ENCODE data around the gene TCAF2.
"Not testable (repeated sequence)": the region's sequence is repeated elsewhere in the genome, so short reads cannot be mapped to it uniquely, and the experiment has no call there.

Gene TCAF2

DNA sequence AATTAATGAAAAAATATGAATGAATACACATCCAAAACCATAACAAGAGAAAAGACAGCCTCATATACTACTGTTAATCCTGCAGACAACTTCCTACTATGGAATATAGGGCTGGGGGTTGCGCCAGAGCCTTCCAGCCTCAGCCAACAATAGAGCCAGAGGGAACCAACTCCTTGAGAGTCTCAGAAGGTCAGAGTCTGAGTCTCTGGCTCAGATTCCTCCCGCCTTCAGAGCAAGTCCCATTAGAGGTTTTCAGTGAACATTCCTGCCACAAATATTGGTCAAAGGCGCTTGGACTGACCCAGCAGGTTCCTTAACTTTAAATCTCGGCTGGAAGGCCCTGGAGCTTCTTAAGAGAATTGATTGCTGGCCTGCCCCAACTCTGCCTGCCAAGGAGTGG is 11.7 kb downstream of the TCAF2 start:
- not testable (repeated sequence) for H3K9ac ChIP-seq (ENCODE audit: low read length); H3K9me3 ChIP-seq (ENCODE audit: control insufficient read depth, low read depth, low read length); H3K4me1 ChIP-seq (ENCODE audit: control insufficient read depth, low read depth, low read length); H3K36me3 ChIP-seq (ENCODE audit: control insufficient read depth, low read depth, low read length); H3K27ac ChIP-seq (ENCODE audit: low read length); H3K4me3 ChIP-seq (ENCODE audit: low read length); H3K27me3 ChIP-seq (ENCODE audit: control insufficient read depth, insufficient read depth, low read length)

DNA sequence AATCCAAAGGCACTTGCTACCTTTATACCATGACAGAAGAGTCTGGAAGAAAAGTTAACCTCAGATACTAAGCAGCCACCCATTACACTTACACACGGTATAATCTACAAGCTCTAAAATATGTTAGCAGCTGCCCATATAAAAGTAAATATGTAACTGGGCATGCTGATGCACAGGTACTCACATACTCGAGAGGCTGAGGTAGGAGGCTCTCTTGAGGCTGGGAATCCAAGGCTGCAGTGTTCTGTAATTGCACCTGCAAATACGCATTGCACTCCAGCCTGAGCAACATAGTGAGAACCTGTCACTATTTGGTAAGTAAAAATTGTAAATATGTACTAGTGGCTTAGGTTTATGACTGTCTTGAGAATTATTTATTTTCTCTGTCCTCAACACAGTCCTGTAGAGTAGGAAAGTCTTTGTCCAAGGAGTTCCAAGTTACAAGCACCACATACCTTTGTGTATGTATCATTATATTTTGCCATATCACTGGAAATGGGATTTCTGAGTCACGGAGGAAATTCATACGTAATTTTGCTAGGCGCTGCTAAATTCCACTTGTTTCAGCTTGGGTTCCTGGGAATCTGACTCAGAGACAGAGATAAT is 12.3 kb downstream of the TCAF2 start:
- H3K36me3 ChIP-seq (ENCODE audit: control insufficient read depth, low read depth, low read length); H3K4me3 ChIP-seq (ENCODE audit: low read length); H3K4me1 ChIP-seq (ENCODE audit: control insufficient read depth, low read depth, low read length); H3K27ac ChIP-seq (ENCODE audit: low read length); H3K27me3 ChIP-seq (ENCODE audit: control insufficient read depth, insufficient read depth, low read length); H3K9me3 ChIP-seq (ENCODE audit: control insufficient read depth, low read depth, low read length); H3K9ac ChIP-seq (ENCODE audit: low read length): not testable (repeated sequence)

DNA sequence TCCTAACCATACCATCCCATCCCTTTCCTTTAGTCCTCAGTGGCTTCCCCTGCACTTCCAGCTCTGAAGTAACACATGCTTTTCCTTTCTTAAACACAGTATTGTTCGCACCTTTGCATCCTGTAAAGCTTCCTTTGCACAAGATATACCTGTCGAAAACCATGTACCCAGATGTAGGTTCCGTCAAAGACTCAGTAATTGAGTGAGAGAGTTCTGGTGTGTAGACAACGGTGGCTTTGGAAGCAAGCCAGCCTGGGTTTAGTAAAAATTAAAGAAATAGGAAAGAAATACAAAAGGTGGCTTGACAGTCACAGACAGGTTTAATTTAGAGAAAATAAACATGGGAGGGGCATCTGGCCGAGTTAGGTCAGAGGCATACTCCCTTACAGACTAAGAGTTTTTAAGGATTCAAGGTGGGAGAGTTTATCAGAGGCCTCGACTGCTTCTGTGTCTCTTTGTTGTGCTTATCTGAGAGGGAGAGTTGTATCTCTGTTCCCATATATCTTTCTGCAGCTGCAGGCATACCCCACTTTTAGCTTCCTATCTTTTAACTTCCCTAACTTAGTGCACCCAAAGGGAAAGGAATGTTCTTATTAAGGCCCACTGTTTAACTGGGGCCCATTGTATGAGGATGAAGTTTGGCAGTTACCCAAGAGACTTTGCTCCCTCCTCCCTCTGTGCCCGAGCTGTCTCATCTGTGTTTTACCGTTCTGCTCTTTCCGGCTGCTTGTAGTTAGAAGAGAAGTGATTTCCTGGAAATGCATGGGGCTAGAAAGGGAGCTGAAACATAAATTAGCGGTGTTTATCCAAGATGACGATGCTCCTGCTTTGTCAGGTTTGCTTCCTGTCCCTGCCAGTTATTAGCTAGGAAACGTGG is 14.8 kb downstream of the TCAF2 start:
- H3K36me3 ChIP-seq (ENCODE audit: control insufficient read depth, low read depth, low read length); H3K9ac ChIP-seq (ENCODE audit: low read length); H3K27ac ChIP-seq (ENCODE audit: low read length); H3K9me3 ChIP-seq (ENCODE audit: control insufficient read depth, low read depth, low read length); H3K4me3 ChIP-seq (ENCODE audit: low read length); H3K27me3 ChIP-seq (ENCODE audit: control insufficient read depth, insufficient read depth, low read length); H3K4me1 ChIP-seq (ENCODE audit: control insufficient read depth, low read depth, low read length): not testable (repeated sequence)

DNA sequence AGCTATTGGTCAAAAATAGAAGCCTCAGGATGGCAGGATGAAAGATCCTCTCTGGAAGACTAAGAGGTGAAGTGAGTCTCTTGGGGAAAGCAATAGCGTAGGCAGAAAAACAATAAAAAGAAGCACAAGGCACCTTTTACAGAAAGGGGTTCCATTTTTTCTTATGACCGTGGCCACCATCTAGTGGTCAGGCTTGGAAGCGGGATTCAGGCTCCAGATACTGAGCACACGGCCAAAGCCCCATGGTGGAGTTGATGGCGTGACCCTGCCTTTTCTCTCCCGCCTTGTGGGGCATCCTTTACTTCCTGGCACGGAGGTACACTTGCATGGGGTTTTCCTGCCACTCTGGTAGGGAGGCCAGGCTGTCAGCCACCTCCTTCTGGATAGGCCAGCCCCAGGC is 18.6 kb downstream of the TCAF2 start:
- H3K9ac ChIP-seq (ENCODE audit: low read length); H3K27me3 ChIP-seq (ENCODE audit: control insufficient read depth, insufficient read depth, low read length); H3K27ac ChIP-seq (ENCODE audit: low read length); H3K36me3 ChIP-seq (ENCODE audit: control insufficient read depth, low read depth, low read length); H3K9me3 ChIP-seq (ENCODE audit: control insufficient read depth, low read depth, low read length); H3K4me3 ChIP-seq (ENCODE audit: low read length); H3K4me1 ChIP-seq (ENCODE audit: control insufficient read depth, low read depth, low read length): not testable (repeated sequence)

DNA sequence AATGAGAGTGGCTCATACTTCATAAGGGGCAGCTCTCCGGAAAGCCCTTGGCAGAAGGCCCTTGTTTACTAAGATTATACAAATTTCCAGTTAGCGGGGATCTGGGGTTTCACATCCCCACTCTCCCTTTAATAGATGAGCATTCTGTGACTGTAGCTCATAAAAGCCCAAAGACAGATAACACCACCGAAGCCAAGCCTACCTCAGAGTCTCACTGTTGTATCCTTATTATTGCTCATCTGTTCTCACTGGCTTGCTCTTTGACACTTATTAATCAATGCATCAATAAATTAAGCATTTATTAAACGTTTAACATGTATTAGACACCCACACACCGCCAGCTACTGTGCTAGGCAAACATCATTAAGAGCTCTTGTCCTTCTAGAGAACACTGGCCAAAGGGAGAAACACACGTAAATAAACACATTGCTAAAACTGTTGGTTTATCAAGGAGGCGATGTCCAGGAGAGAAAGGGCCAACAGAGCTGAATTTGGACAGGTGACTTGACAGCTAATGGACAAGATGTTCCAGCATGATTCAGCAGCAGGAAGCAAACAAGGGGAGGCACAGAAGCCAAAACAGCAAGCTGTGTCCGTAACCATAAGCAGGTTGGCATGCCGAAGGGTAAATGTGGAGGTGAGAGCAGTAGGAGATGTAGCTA is 19.9 kb downstream of the TCAF2 start:
- H3K27ac ChIP-seq (ENCODE audit: low read length); H3K4me3 ChIP-seq (ENCODE audit: low read length); H3K9me3 ChIP-seq (ENCODE audit: control insufficient read depth, low read depth, low read length); H3K9ac ChIP-seq (ENCODE audit: low read length); H3K27me3 ChIP-seq (ENCODE audit: control insufficient read depth, insufficient read depth, low read length); H3K36me3 ChIP-seq (ENCODE audit: control insufficient read depth, low read depth, low read length); H3K4me1 ChIP-seq (ENCODE audit: control insufficient read depth, low read depth, low read length): not testable (repeated sequence)

DNA sequence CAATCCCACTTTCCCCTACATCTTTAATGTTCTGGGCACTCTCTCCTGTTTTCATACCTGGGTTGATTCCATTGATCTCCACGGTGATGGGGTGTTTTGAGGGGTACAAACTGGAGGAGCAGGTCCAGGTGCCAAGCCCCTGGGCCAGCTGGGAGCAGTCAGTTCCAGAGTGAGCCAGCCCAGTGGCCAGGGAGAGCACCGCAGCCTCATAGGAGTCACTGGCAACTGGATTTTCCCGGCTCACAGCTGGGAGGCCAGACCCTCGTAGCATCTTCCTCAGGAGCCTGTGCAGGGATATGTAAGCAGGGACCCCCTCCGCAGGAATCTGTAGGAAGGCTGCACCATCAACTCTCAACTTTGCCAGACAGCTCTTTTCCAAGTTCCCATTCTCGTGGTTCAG is 25.8 kb downstream of the TCAF2 start:
- H3K9me3 ChIP-seq (ENCODE audit: control insufficient read depth, low read depth, low read length); H3K4me3 ChIP-seq (ENCODE audit: low read length); H3K9ac ChIP-seq (ENCODE audit: low read length); H3K27me3 ChIP-seq (ENCODE audit: control insufficient read depth, insufficient read depth, low read length); H3K27ac ChIP-seq (ENCODE audit: low read length); H3K36me3 ChIP-seq (ENCODE audit: control insufficient read depth, low read depth, low read length); H3K4me1 ChIP-seq (ENCODE audit: control insufficient read depth, low read depth, low read length): not testable (repeated sequence)

DNA sequence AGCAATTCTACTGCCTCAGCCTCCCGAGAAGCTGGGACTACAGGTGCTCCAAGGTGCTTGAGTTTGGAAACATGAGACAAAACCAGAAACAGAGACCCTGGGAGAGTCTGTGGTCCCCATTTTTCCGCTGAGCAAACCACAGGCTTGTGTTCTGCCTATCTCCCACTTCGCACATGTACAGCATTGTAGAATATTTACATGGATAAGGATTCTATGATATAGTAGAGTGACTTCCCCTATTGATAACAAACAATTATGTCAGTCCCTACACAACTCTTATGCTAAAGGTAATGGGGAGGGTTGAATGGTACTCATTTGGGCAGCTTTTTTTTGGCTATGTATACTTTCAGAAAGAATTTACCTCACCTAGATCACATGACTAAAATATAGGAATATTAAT is 29.1 kb downstream of the TCAF2 start:
- H3K27me3 ChIP-seq (ENCODE audit: control insufficient read depth, insufficient read depth, low read length); H3K36me3 ChIP-seq (ENCODE audit: control insufficient read depth, low read depth, low read length); H3K4me3 ChIP-seq (ENCODE audit: low read length); H3K27ac ChIP-seq (ENCODE audit: low read length); H3K9ac ChIP-seq (ENCODE audit: low read length); H3K9me3 ChIP-seq (ENCODE audit: control insufficient read depth, low read depth, low read length); H3K4me1 ChIP-seq (ENCODE audit: control insufficient read depth, low read depth, low read length): not testable (repeated sequence)

DNA sequence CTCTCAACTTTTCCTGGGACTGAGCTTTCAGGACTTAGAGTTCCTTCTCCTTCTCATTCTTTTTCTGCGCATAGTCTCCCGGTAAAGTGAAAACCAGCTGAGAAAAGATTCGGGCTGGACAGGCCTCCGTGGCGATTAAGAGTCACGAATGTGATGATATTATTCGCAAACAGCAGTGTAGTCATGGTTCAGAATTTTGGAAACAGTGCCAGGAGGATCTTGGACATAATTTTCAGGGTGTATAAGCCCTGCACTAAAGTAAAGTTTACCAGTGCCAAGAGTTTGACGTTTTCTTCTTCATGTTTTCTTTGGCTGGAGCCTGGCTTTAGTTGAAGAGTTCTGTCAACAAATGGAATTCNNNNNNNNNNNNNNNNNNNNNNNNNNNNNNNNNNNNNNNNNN is 29.7 kb downstream of the TCAF2 start:
- H3K9ac ChIP-seq (ENCODE audit: low read length); H3K27ac ChIP-seq (ENCODE audit: low read length); H3K36me3 ChIP-seq (ENCODE audit: control insufficient read depth, low read depth, low read length); H3K27me3 ChIP-seq (ENCODE audit: control insufficient read depth, insufficient read depth, low read length); H3K4me1 ChIP-seq (ENCODE audit: control insufficient read depth, low read depth, low read length); H3K4me3 ChIP-seq (ENCODE audit: low read length); H3K9me3 ChIP-seq (ENCODE audit: control insufficient read depth, low read depth, low read length): not testable (repeated sequence)
